OCI-LY7 (cell line): Measurements from ENCODE around the gene ABCG4. TPM values are rescaled to one million over a fixed set of nuclear protein-coding genes. Genes with fewer than 3 reads are reported as not detected.

Experiments
- BruUV-seq: library from RNA; stranded (reverse); fragments of 400-500 nt; replicated peaks from 2 replicates; lab custom pipeline; 2021; lab: Mats Ljungman, UMichigan
- CTCF ChIA-PET: fragments of 300-600 bp; sonication (Branson Sonifier 250); formaldehyde crosslinking; loops from one replicate; lab custom pipeline; 2022; ENCODE audit warnings: antibody characterized with exemption; ENCODE audit not compliant: unreplicated experiment; lab: Charles Lee
- POLR2A ChIA-PET: fragments of 300-600 bp; sonication (Branson Sonifier 250); formaldehyde crosslinking; loops from one replicate; lab custom pipeline; 2022; ENCODE audit warnings: antibody characterized with exemption; lab: Charles Lee
- DNase-seq: peaks from one replicate; pipeline ENCODE4 v3.0.0-alpha.2; 2015; ENCODE audit warnings: low spot score
- H2AFZ ChIP-seq: fragments of 200-600 bp; sonication (generic), shearing (Covaris generic); 2 replicates; pipeline ENCODE4 v1.6.1; 2014; ENCODE audit warnings: mild to moderate bottlenecking, antibody characterized with exemption, low read length, moderate library complexity
- H3K27ac ChIP-seq: fragments of 200-600 bp; sonication (generic); 2 replicates; pipeline ENCODE4 v1.5.1; 2014; ENCODE audit warnings: mixed run types, low read depth, mild to moderate bottlenecking, moderate library complexity, low read length, inconsistent platforms; ENCODE audit not compliant: poor library complexity, severe bottlenecking
- H3K36me3 ChIP-seq: fragments of 200-600 bp; sonication (generic); 2 replicates; pipeline ENCODE4 v1.6.1; 2014; ENCODE audit warnings: mild to moderate bottlenecking, antibody characterized with exemption, low read length, moderate library complexity, mixed read lengths; ENCODE audit not compliant: insufficient read depth
- H3K4me1 ChIP-seq: fragments of 200-600 bp; sonication (generic); 2 replicates; pipeline ENCODE4 v1.5.1; 2014; ENCODE audit warnings: mild to moderate bottlenecking, low read length; ENCODE audit not compliant: insufficient read depth, poor library complexity, severe bottlenecking
- H3K4me2 ChIP-seq: fragments of 200-600 bp; sonication (generic); 2 replicates; pipeline ENCODE4 v1.6.1; 2014; ENCODE audit warnings: mild to moderate bottlenecking, low read length
- H3K4me3 ChIP-seq: fragments of 200-600 bp; sonication (generic); 2 replicates; pipeline ENCODE4 v1.5.1; 2014; ENCODE audit warnings: mild to moderate bottlenecking, low read depth, low read length; ENCODE audit not compliant: poor library complexity, severe bottlenecking
- H3K79me2 ChIP-seq: fragments of 200-600 bp; sonication (generic); 2 replicates; pipeline ENCODE4 v1.6.1; 2016; ENCODE audit warnings: low read depth, mild to moderate bottlenecking, low read length, moderate library complexity, mixed read lengths; ENCODE audit not compliant: insufficient read depth
- H3K9me2 ChIP-seq: fragments of 200-600 bp; sonication (generic); 2 replicates; pipeline ENCODE4 v1.6.1; 2016; ENCODE audit warnings: mild to moderate bottlenecking, low read length, mixed read lengths; ENCODE audit not compliant: insufficient read depth
- H3K9me3 ChIP-seq: fragments of 200-600 bp; sonication (generic); 2 replicates; pipeline ENCODE4 v1.6.1; 2014; ENCODE audit warnings: mild to moderate bottlenecking, mixed run types, low read length, mixed read lengths
- H4K20me1 ChIP-seq: fragments of 200-600 bp; sonication (generic); 2 replicates; pipeline ENCODE4 v1.6.1; 2014; ENCODE audit warnings: mild to moderate bottlenecking, antibody characterized with exemption, low read length, moderate library complexity, mixed read lengths; ENCODE audit not compliant: insufficient read depth
- EZH2phosphoT487 ChIP-seq: fragments of 200-600 bp; sonication (generic); IDR thresholded peaks from 2 replicates; pipeline ENCODE4 v1.6.1; 2018; ENCODE audit warnings: low read depth, borderline replicate concordance, mild to moderate bottlenecking, mixed run types, antibody characterized with exemption, low read length, moderate library complexity, mixed read lengths
- intact Hi-C: fragments of 100-400 bp; cut with micrococcal nuclease; formaldehyde crosslinking; loops from one replicate; pipeline ENCODE4 v1.10.0; 2022; ENCODE audit not compliant: unreplicated experiment
- total RNA-seq, 2 experiments: library from RNA; depleted of rRNA in 1 of 2; stranded (reverse); fragments of >200 nt in 1 of 2; shearing (Covaris generic) in 1 of 2; gene quantifications; 2 replicates each; pipeline ENCODE4 v1.2.3, GENCODE V29; 2014 to 2022
- TF ChIP-seq, protein P1 (sequence below): fragments of 200-600 bp; sonication (generic); conservative IDR thresholded peaks from 2 replicates; pipeline ENCODE4 v1.5.1; 2014; ENCODE audit warnings: mild to moderate bottlenecking, antibody characterized with exemption, low read length, moderate library complexity, mixed read lengths

Gene ABCG4
- total RNA-seq, 2 experiments from 2014 or later = not detected

DNA sequence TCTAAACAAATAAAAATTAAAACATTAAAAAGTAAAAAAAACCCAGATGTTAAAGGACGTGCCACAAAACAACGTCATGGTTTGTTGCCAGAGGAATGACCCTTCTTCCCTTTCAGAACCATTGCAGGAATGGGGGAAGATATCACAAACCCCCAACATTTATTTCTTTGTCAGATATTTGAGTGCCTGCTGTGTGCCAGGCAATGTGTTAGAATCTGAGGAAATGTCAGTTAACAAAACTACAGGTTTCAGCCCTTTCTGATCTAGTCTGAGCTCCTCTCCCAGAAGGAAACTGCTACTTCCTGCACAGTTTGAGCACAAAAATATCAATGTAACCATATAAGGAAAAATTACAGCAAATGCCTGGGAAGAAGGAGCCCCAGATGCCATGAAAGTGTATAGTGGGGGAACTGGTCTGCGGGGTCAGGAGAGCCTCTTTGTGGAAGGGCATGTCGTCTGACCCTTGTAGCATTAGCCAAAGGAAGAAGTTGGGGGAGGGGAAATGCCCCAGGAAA is 29.4 kb downstream of the ABCG4 start:
- Histone ChIP-seq H3K9me2 (no peaks in the 10 kb centered on the region), H3K36me3 (no peaks in the 10 kb centered on the region), H3K79me2 (no peaks in the 10 kb centered on the region), H2AFZ (no peak overlapping the region), H3K4me2 (no peak overlapping the region), H3K4me3 (no peak overlapping the region), H3K9me3 (no peaks in the 10 kb centered on the region), H3K4me1 (peaks cover 11% of the 10 kb centered on the region), H3K27ac (no peak overlapping the region), H4K20me1 (no peaks in the 10 kb centered on the region)
- ChIA-PET CTCF (no interaction called here), POLR2A (no interaction called here)
- DNase-seq = no peak
- BruUV-seq = no TSS peak
- no peak for TF ChIP-seq EZH2phosphoT487
- TF ChIP-seq, protein P1, sequence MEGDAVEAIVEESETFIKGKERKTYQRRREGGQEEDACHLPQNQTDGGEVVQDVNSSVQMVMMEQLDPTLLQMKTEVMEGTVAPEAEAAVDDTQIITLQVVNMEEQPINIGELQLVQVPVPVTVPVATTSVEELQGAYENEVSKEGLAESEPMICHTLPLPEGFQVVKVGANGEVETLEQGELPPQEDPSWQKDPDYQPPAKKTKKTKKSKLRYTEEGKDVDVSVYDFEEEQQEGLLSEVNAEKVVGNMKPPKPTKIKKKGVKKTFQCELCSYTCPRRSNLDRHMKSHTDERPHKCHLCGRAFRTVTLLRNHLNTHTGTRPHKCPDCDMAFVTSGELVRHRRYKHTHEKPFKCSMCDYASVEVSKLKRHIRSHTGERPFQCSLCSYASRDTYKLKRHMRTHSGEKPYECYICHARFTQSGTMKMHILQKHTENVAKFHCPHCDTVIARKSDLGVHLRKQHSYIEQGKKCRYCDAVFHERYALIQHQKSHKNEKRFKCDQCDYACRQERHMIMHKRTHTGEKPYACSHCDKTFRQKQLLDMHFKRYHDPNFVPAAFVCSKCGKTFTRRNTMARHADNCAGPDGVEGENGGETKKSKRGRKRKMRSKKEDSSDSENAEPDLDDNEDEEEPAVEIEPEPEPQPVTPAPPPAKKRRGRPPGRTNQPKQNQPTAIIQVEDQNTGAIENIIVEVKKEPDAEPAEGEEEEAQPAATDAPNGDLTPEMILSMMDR = no peak
- intact Hi-C loops = no loop called here

DNA sequence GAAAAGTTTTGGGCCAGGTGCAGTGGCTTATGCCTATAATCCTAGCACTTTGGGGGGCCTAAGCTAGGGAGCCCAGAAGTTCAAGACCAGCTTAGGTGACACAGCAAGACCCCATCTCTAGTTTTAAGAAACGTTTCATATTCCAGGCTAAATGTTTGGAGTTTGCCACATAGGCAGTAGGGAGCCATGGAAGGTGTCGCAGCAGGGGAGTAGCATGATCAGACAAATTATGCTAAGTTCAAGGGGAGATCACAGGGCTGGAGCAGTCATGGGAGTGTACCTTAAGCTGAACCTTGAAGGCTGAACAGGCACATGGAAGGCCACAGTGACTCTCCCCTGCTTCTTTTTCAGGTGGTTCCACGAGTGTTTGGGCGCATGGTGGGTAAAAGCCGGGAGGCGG is 30.5 kb downstream of the ABCG4 start:
- CTCF ChIA-PET = interaction anchor here (0.6 kb wide), 1 partner anchor 35 kb away, joined by 8 read pairs; no protein-coding TSS in a partner anchor
- no peak overlapping the region for H3K4me3 ChIP-seq
- no peak overlapping the region for H3K27ac ChIP-seq
- BruUV-seq = no TSS peak
- H3K9me3 ChIP-seq = no peaks in the 10 kb centered on the region
- H3K4me1 ChIP-seq = peaks cover 11% of the 10 kb centered on the region
- POLR2A ChIA-PET = interaction anchor here (0.5 to 0.7 kb wide), 2 partner anchors 13 to 158 kb away, joined by 3 read pairs; no protein-coding TSS in a partner anchor
- no peak overlapping the region for H3K4me2 ChIP-seq
- H4K20me1 ChIP-seq = no peaks in the 10 kb centered on the region
- intact Hi-C loops = no loop called here
- no peaks in the 10 kb centered on the region for H3K79me2 ChIP-seq
- H3K9me2 ChIP-seq = no peaks in the 10 kb centered on the region
- no peaks in the 10 kb centered on the region for H3K36me3 ChIP-seq
- TF ChIP-seq, protein P1 = no peak
- no peak for TF ChIP-seq EZH2phosphoT487
- no peak for DNase-seq
- H2AFZ ChIP-seq = no peak overlapping the region

DNA sequence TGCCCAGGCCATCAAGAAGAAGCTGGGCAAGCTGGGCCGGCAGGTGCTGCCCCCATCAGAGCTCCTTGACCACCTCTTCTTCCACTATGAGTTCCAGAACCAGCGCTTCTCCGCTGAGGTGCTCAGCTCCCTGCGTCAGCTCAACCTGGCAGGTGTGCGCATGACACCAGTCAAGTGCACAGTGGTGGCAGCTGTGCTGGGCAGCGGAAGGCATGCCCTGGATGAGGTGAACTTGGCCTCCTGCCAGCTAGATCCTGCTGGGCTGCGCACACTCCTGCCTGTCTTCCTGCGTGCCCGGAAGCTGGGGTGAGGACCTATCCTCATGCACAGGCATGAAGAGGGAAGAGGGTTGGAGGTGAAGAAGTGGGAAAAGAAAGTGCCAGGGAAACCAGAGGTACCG is 31.1 kb downstream of the ABCG4 start:
- DNase-seq = no peak
- H3K9me2 ChIP-seq = no peaks in the 10 kb centered on the region
- no peaks in the 10 kb centered on the region for H3K79me2 ChIP-seq
- H3K4me3 ChIP-seq = no peak overlapping the region
- H3K27ac ChIP-seq = no peak overlapping the region
- TF ChIP-seq, protein P1 = no peak
- TF ChIP-seq EZH2phosphoT487 = no peak
- no TSS peak for BruUV-seq
- intact Hi-C loops = no loop called here
- no peak overlapping the region for H3K4me2 ChIP-seq
- no peaks in the 10 kb centered on the region for H4K20me1 ChIP-seq
- no peaks in the 10 kb centered on the region for H3K36me3 ChIP-seq
- POLR2A ChIA-PET = interaction anchor here (0.5 kb wide), 1 partner anchor 158 kb away, joined by 3 read pairs; no protein-coding TSS in a partner anchor
- no peak overlapping the region for H2AFZ ChIP-seq
- CTCF ChIA-PET = no interaction called here
- H3K9me3 ChIP-seq = no peaks in the 10 kb centered on the region
- H3K4me1 ChIP-seq = peaks cover 11% of the 10 kb centered on the region
